B cell (primary cell): ENCODE measurements around the gene PLCB1. TPM values are rescaled to one million over a fixed set of nuclear protein-coding genes. Genes with fewer than 3 reads are reported as not detected.

Experiments used
- ATAC-seq: fragments of 200-7000 bp; cut with Tn5 transposase; one replicate; pipeline ENCODE4 v1.10.0; 2021; ENCODE audit warnings: low read depth, mild to moderate bottlenecking, moderate number of reproducible peaks, moderate library complexity
- CTCF ChIA-PET: fragments of 350-600 bp; sonication (Branson Sonifier 250); formaldehyde crosslinking; loops from one replicate; lab custom pipeline; 2021; ENCODE audit warnings: antibody characterized with exemption, inconsistent platforms; lab: Charles Lee
- POLR2A ChIA-PET: fragments of 350-600 bp; sonication (Branson Sonifier 250); formaldehyde crosslinking; loops from one replicate; lab custom pipeline; 2021; ENCODE audit warnings: antibody characterized with exemption; lab: Charles Lee
- DNase-seq: peaks from one replicate; pipeline ENCODE4 v3.0.0; 2013
- H2AFZ ChIP-seq: 2 replicates; pipeline ENCODE4 v1.6.1; 2012; ENCODE audit warnings: mild to moderate bottlenecking, low read depth, low read length; ENCODE audit not compliant: insufficient read depth, poor library complexity, severe bottlenecking
- H3K27ac ChIP-seq, 2 donors: 1 replicate in 1 of 2; 2 replicates in 1 of 2; pipeline ENCODE4 v1.5.1; 2012 to 2013; ENCODE audit warnings: low read length in 2 of 2, mild to moderate bottlenecking in 2 of 2, moderate library complexity in 1 of 2
- H3K27me3 ChIP-seq, 4 experiments: fragments of 200-600 bp in 1 of 4; sonication (generic) in 1 of 4; replicated peaks in 1 of 4; 1 replicate in 2 of 4; 2 replicates in 2 of 4; pipeline versions ENCODE4 v1.6.1 to v1.7.0; 2013 to 2016; ENCODE audit warnings: low read length in 3 of 4, mild to moderate bottlenecking in 2 of 4, mixed read lengths in 1 of 4, moderate library complexity in 1 of 4; ENCODE audit not compliant: insufficient read depth in 4 of 4, control insufficient read depth in 3 of 4; ENCODE audit errors: control extremely low read depth in 1 of 4
- H3K36me3 ChIP-seq, 2 experiments: replicated peaks in 1 of 2; 1 replicate in 1 of 2; 2 replicates in 1 of 2; pipeline versions ENCODE4 v1.6.1 to v1.7.1; 2013; ENCODE audit warnings: low read length in 1 of 2; ENCODE audit not compliant: insufficient read depth in 2 of 2, control insufficient read depth in 1 of 2; ENCODE audit errors: control extremely low read depth in 1 of 2, extremely low read depth in 1 of 2
- H3K4me1 ChIP-seq, 2 donors: fragments of 200-600 bp in 1 of 2; sonication (generic) in 1 of 2; 1 replicate in 1 of 2; 2 replicates in 1 of 2; pipeline versions ENCODE4 v1.5.1 to v1.6.1; 2013 to 2017; ENCODE audit warnings: low read length in 2 of 2; ENCODE audit not compliant: control insufficient read depth in 2 of 2, insufficient read depth in 2 of 2
- H3K4me2 ChIP-seq: replicated peaks from 2 replicates; pipeline ENCODE3; 2012; ENCODE audit warnings: mild to moderate bottlenecking, low read depth, low read length; ENCODE audit not compliant: poor library complexity, severe bottlenecking
- H3K4me3 ChIP-seq, 5 experiments: fragments of 200-600 bp in 1 of 5; sonication (generic) in 1 of 5; 1 replicate in 3 of 5; 2 replicates in 2 of 5; pipeline versions ENCODE4 v1.5.1 to v1.7.0; 2011 to 2016; ENCODE audit warnings: low read length in 4 of 5, mild to moderate bottlenecking in 4 of 5, low read depth in 2 of 5, control low read depth in 1 of 5, moderate library complexity in 1 of 5; ENCODE audit not compliant: insufficient read depth in 1 of 5; ENCODE audit errors: control extremely low read depth in 1 of 5, extremely low read depth in 1 of 5
- H3K79me2 ChIP-seq: fragments of 200-600 bp; sonication (generic); one replicate; pipeline ENCODE4 v1.6.0; 2016; ENCODE audit warnings: low read length; ENCODE audit not compliant: control insufficient read depth, insufficient read depth
- H3K9ac ChIP-seq: fragments of 200-600 bp; sonication (generic); 2 replicates; pipeline ENCODE4 v1.6.1; 2017; ENCODE audit warnings: mild to moderate bottlenecking, low read length, moderate library complexity
- H3K9me3 ChIP-seq, 3 donors: one replicate each; pipeline versions ENCODE4 v1.6.1 to v1.7.1; 2013; ENCODE audit warnings: low read length in 2 of 3; ENCODE audit not compliant: control insufficient read depth in 2 of 3, insufficient read depth in 1 of 3; ENCODE audit errors: control extremely low read depth in 1 of 3
- H4K20me1 ChIP-seq: 2 replicates; pipeline ENCODE4 v1.6.0; 2012; ENCODE audit warnings: mild to moderate bottlenecking, low read length; ENCODE audit not compliant: insufficient read depth, control insufficient read depth, poor library complexity, severe bottlenecking
- H3K27ac Mint-ChIP-seq: one replicate; pipeline ENCODE4 v1.8.0; 2021; ENCODE audit warnings: mixed read lengths
- H3K27me3 Mint-ChIP-seq: one replicate; pipeline ENCODE4 v1.8.0; 2021; ENCODE audit warnings: mixed read lengths
- H3K4me1 Mint-ChIP-seq: one replicate; pipeline ENCODE4 v1.8.0; 2021; ENCODE audit warnings: mixed read lengths
- H3K4me3 Mint-ChIP-seq: one replicate; pipeline ENCODE4 v1.8.0; 2021; ENCODE audit warnings: mixed read lengths
- H3K9me3 Mint-ChIP-seq: one replicate; pipeline ENCODE4 v1.8.0; 2022; ENCODE audit warnings: mixed read lengths; ENCODE audit not compliant: insufficient read depth
- CTCF ChIP-seq: fragments of 200-600 bp; IDR thresholded peaks from one replicate; pipeline ENCODE4 v1.8.0; 2022; ENCODE audit warnings: antibody characterized with exemption, mild to moderate bottlenecking
- EZH2 ChIP-seq: IDR thresholded peaks from 2 replicates; pipeline ENCODE4 v1.6.1; 2012; ENCODE audit warnings: borderline replicate concordance, low read depth, mild to moderate bottlenecking, moderate library complexity, low read length; ENCODE audit not compliant: insufficient read depth, poor library complexity, severe bottlenecking
- WGBS: methylation state at CpG from one replicate; pipeline ENCODE4 v1.1.5; 2013; ENCODE audit warnings: missing lambda C conversion rate; ENCODE audit not compliant: insufficient coverage; 5-methylcytosine and 5-hydroxymethylcytosine counted together
- intact Hi-C: fragments of 100-400 bp; cut with micrococcal nuclease; formaldehyde crosslinking; loops from one replicate; pipeline ENCODE4 v1.10.0; 2022
- polyA plus RNA-seq: library from polyadenylated mRNA; depleted of rRNA; stranded (reverse); fragments of >200 nt; gene quantifications from 2 replicates; pipeline ENCODE4 v1.2.3, GENCODE V29; 2012
- total RNA-seq, 2 donors: library from RNA; stranded (reverse); fragments of 120-200 nt in 1 of 2; gene quantifications; 1 replicate in 1 of 2; 2 replicates in 1 of 2; pipeline versions ENCODE4 v1.2.3 to v1.2.4, GENCODE V29; 2013 to 2022

Gene PLCB1
- total and polyA plus RNA-seq, 2 donors (not counting 1 experiment from before 2014, with no cell fraction given): 0.18 to 0.47 TPM

GRCh38 chr20:8292793-8293192 is 160.7 kb downstream of the PLCB1 start:
- Mint-ChIP-seq H3K27me3 (no peaks in the 10 kb centered on the region), H3K27ac (no peak overlapping the region), H3K4me3 (no peak overlapping the region), H3K4me1 (no peaks in the 10 kb centered on the region), H3K9me3 (no peaks in the 10 kb centered on the region)
- Histone ChIP-seq H3K36me3 (no peaks in the 10 kb centered on the region), H3K27ac (no peak overlapping the region), H3K9ac (no peak overlapping the region), H3K27me3 (no peaks in the 10 kb centered on the region), H2AFZ (no peak overlapping the region), H3K4me3 (no peak overlapping the region), H3K9me3 (no peaks in the 10 kb centered on the region), H3K4me2 (no peak overlapping the region), H3K79me2 (no peaks in the 10 kb centered on the region), H3K4me1 (no peaks in the 10 kb centered on the region), H4K20me1 (no peaks in the 10 kb centered on the region)
- CTCF ChIA-PET: interaction anchor here (1.2 kb wide), 1 partner anchor 11 kb away, joined by 4 read pairs; no protein-coding TSS in a partner anchor
- no CpG with 5 or more reads among the region's 1 CpG for WGBS
- POLR2A ChIA-PET: no interaction called here
- TF ChIP-seq EZH2 (no peak), CTCF (no peak)
- intact Hi-C loops: no loop called here
- ATAC-seq (no peak), DNase-seq (no peak)

- POLR2A ChIA-PET: no interaction called here
- Histone ChIP-seq H3K4me2 (no peak overlapping the region), H4K20me1 (no peaks in the 10 kb centered on the region), H3K4me3 (no peak overlapping the region), H3K27me3 (no peaks in the 10 kb centered on the region), H2AFZ (no peak overlapping the region), H3K9ac (no peak overlapping the region), H3K79me2 (no peaks in the 10 kb centered on the region), H3K36me3 (no peaks in the 10 kb centered on the region), H3K4me1 (no peaks in the 10 kb centered on the region), H3K27ac (no peak overlapping the region), H3K9me3 (no peaks in the 10 kb centered on the region)
- ATAC-seq: no peak
- CTCF ChIA-PET: interaction anchor here (1.2 kb wide), 1 partner anchor 10 kb away, joined by 4 read pairs; no protein-coding TSS in a partner anchor
- TF ChIP-seq EZH2 (no peak), CTCF (no peak)
- Mint-ChIP-seq H3K27ac (no peak overlapping the region), H3K4me1 (no peaks in the 10 kb centered on the region), H3K27me3 (no peaks in the 10 kb centered on the region), H3K4me3 (no peak overlapping the region), H3K9me3 (no peaks in the 10 kb centered on the region)
- WGBS: 92% methylated on average over 3 of the region's 4 CpGs
- DNase-seq: no peak
- intact Hi-C loops: no loop called here
These were observed 161.7 kb downstream of the PLCB1 start for GRCh38 chr20:8293750-8294149.
